Choroid plexus epithelial cell (primary cell): ENCODE data around the gene TAF6.
A peak's percentile ranks its signal among the peaks of the same experiment; 100 is the strongest.

ENCODE experiments used
- DNase-seq: peaks from one replicate; pipeline ENCODE4 v3.0.0-alpha.2; 2010; ENCODE audit warnings: low read depth
- H3K4me3 ChIP-seq: 2 replicates; pipeline ENCODE4 v1.5.1; 2011; ENCODE audit warnings: low read depth, mild to moderate bottlenecking, control low read depth, low read length, moderate library complexity
- CTCF ChIP-seq: conservative IDR thresholded peaks from 2 replicates; pipeline ENCODE4 v1.5.1; 2011; ENCODE audit warnings: low read depth, mild to moderate bottlenecking, control low read depth, inconsistent platforms, low read length, moderate library complexity

The TAF6 gene

GRCh38 chr7:100119072-100119969 is at the start of gene TAF6, which contains the start of gene CNPY4:
Gene TAF6 (minus strand): TSS chr7:100119358. CDS start chr7:100114209, 5,149 bp downstream.
Gene CNPY4 (plus strand): TSS chr7:100119634. CDS start chr7:100119745, 111 bp downstream.
- TF ChIP-seq CTCF, result no peak
- DNase-seq, result peak; percentile 98
- peak within 1 kb of the TSS; percentile 92 for H3K4me3 ChIP-seq

DNA sequence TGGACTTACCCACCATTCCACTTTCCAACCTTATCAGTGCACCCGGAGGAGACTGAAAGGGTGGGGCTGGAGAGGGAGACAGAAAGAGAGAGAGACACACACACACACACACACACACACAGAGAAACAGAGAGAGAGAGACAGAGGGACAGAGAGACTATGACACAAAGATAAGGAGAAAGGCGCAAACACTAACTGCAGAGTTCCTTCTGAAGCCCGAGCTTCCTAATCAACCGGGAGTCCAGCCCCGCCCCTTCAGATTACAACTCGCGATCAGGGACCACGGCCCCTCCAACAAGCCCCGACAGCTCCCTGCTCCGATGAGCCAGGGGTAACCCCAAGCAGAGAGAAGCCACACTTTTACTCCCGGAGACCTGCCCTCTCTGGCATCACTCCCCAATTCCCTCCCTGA is 48.8 kb upstream of the TAF6 start:
- DNase-seq, result no peak
- TF ChIP-seq CTCF, result no peak
- H3K4me3 ChIP-seq, result peak overlapping the region; percentile 48

DNA sequence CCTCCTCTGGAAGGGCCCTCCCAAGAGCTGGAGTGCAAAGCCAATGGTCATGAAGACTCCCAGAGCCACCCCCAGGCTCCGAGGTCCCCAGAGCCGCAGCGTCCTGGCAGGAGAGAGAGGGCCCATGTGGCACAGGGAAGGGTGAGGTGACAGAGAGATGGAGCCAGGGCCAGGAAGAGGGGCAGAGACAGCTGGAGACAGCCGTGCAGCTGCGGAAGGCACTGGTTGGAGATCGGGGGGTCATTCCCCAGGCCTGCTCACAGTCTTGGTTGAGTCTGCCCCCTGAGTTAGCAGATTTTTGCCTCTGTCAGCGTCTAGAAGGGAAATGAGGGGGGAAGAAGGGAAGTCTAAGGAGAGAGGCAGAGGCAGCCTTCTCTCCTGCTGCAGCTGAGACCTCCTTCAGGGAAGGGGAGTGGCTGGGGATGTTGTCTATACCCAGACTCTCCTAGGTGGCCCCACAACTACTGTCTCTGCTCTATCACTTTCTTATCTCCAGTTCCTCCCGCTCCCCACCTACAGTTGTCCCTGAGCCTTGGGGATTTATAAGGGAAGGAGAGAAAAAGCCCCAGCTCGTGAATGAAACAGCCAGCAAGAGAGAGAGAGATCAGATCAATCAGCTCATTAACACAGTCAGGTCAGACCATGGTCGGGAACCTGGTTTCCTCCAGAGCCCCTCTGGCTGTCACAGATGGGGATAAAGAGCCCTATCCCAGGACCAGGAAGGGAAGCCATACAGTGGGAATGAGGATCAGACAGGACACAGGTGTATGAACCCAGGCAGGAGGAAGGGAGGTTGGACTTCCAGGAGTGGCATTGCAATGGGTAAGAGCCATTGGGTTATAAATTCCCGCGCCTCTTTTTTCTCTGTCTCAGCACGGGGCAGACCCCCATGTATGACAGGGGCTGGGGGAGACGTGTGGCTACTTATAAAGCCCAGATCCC is 48.1 kb upstream of the TAF6 start:
- no peak for TF ChIP-seq CTCF
- no peak for DNase-seq
- no peak overlapping the region for H3K4me3 ChIP-seq

DNA sequence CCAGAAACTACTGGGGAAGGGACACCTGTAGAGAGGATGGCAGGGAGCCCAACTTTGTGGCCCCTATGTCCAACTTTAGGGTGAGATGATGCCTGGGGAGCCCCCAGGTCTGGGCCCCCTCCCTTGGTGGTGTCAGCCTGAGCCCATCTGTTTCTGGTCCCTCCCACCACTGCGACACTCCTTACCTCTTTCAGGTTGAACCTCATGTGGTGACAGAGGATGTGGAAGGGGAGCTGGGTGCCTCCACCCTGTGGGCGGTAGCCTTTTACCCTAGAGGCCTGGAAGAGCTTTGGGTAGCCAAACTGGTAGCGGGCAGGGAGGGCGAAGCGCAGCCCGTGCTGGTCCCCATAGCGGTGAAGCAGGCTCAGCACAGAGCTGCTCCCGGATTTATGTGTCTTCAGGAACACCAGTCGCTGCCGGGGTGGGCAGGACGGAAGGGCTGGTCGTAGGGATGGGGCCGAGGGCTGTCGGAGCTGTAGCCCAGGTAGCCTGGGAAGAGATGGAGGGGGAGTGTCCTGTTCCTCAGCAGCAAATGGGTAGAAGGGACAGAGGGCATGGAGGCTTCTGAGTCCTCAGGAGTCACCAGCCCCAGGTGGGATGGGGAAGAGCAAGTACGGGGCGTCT is 47.3 kb upstream of the TAF6 start:
- no peak overlapping the region for H3K4me3 ChIP-seq
- no peak for TF ChIP-seq CTCF
- DNase-seq, result no peak

GRCh38 chr7:100163871-100164270 is 44.7 kb upstream of the TAF6 start:
- no peak for TF ChIP-seq CTCF
- no peak overlapping the region for H3K4me3 ChIP-seq
- DNase-seq, result no peak

DNA sequence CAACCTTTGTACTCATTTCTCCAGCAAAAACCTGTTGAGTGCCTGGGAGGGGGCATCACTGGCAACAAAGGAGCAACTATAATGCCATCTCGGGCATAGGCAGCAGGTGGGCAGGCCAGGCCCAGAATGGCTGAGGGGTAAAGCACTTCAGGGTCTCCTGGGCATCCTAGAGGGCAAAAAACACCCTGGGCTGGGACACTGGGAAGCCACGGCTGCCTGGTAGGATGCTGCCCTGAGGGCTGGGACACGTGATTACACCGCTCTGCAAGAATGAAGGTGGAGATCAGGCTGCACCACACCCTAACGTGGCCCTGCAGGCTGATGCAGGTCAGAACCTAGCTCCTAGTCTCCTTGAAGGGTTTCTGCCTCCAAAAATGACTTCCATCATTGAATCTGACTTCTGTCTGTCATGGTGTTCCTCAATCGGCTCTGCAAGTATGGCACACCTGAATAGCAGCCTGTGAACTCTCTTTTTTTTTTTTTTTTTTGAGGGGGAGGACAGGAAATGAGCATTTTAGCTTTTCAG is 43.9 kb upstream of the TAF6 start:
- no peak for TF ChIP-seq CTCF
- H3K4me3 ChIP-seq, result no peak overlapping the region
- no peak for DNase-seq
